Measurements from ENCODE around the gene FGF5.

Gene FGF5

DNA sequence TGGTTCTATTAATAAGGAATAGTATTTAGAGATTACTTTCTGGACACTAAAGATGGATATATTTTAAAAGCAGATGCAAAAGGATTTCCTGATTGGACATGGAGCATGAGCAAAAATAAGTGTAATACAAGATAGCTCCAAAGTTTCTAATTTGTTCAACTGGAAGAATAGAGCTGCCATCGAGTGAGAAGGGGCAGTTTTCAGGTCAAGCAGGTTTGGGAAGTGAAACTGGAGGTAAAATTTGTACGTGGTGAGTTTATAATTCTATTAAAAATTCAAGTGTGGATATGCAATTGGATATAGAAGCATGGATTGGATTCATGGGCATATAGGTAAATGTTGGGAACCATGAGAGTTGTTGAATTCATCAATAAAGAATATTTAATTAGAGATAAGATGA is 37.3 kb upstream of the FGF5 start:
- CTCF ChIA-PET = interaction anchor here (1.1 kb wide), 1 partner anchor 8 kb away, joined by 3 read pairs; no protein-coding TSS in a partner anchor
- Histone ChIP-seq H3K9me3 (ENCODE audit: control extremely low read depth in 1 of 5, control insufficient read depth in 4 of 5, insufficient read depth in 2 of 5, low read depth in 1 of 5, low read length in 4 of 5) (no peaks in the 10 kb centered on the region), H3K36me3 (ENCODE audit: control insufficient read depth in 4 of 4, insufficient read depth in 4 of 4, low read length in 3 of 4) (no peaks in the 10 kb centered on the region), H3K4me1 (ENCODE audit: control extremely low read depth in 1 of 4, control insufficient read depth in 4 of 4, insufficient read depth in 4 of 4, low read length in 3 of 4) (no peaks in the 10 kb centered on the region), H3K4me3 (ENCODE audit: control insufficient read depth in 1 of 7, extremely low read depth in 1 of 7, insufficient read depth in 4 of 7, low read depth in 2 of 7, low read length in 6 of 7) (no peak overlapping the region), H3K27me3 (replicated peaks in 2 of 5; ENCODE audit: control insufficient read depth in 4 of 5, insufficient read depth in 5 of 5, low read length in 4 of 5) (no peaks in the 10 kb centered on the region), H3K27ac (ENCODE audit: insufficient read depth in 1 of 2, low read depth in 1 of 2, low read length in 2 of 2, poor library complexity in 1 of 2, severe bottlenecking in 2 of 2) (no peak overlapping the region)
- WGBS (ENCODE audit: insufficient coverage) = 88% methylated on average over 1 of the region's 2 CpGs
- no peak for DNase-seq
- POLR2A ChIA-PET = no interaction called here

DNA sequence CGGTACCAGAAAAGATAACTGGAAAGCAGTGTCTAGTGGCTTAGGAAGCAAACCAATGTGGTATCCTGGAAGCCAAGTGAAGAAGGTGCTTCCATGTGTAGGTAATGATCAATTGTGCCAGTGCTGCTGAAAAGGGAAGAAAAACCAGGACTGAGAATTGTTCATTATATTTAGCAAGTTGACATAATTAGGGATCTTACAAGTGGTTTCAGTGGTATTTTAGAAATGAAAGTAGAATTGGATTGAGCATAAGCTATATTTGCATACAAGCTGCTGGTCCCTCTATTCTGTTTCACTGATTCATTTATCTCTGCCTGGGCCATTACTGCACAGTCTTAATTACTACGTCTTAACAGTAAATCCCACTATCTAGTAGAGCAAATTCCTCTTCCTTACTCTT is 36.9 kb upstream of the FGF5 start:
- ChIA-PET CTCF (interaction anchor here (1.1 kb wide), 1 partner anchor 9 kb away, joined by 3 read pairs; no protein-coding TSS in a partner anchor), POLR2A (no interaction called here)
- Histone ChIP-seq H3K27ac (ENCODE audit: insufficient read depth in 1 of 2, low read depth in 1 of 2, low read length in 2 of 2, poor library complexity in 1 of 2, severe bottlenecking in 2 of 2) (no peak overlapping the region), H3K36me3 (ENCODE audit: control insufficient read depth in 4 of 4, insufficient read depth in 4 of 4, low read length in 3 of 4) (no peaks in the 10 kb centered on the region), H3K4me3 (ENCODE audit: control insufficient read depth in 1 of 7, extremely low read depth in 1 of 7, insufficient read depth in 4 of 7, low read depth in 2 of 7, low read length in 6 of 7) (no peak overlapping the region), H3K27me3 (replicated peaks in 2 of 5; ENCODE audit: control insufficient read depth in 4 of 5, insufficient read depth in 5 of 5, low read length in 4 of 5) (no peaks in the 10 kb centered on the region), H3K9me3 (ENCODE audit: control extremely low read depth in 1 of 5, control insufficient read depth in 4 of 5, insufficient read depth in 2 of 5, low read depth in 1 of 5, low read length in 4 of 5) (no peaks in the 10 kb centered on the region), H3K4me1 (ENCODE audit: control extremely low read depth in 1 of 4, control insufficient read depth in 4 of 4, insufficient read depth in 4 of 4, low read length in 3 of 4) (no peaks in the 10 kb centered on the region)
- no peak for DNase-seq
- WGBS (ENCODE audit: insufficient coverage) = 100% methylated on average over 1 of the region's 2 CpGs

DNA sequence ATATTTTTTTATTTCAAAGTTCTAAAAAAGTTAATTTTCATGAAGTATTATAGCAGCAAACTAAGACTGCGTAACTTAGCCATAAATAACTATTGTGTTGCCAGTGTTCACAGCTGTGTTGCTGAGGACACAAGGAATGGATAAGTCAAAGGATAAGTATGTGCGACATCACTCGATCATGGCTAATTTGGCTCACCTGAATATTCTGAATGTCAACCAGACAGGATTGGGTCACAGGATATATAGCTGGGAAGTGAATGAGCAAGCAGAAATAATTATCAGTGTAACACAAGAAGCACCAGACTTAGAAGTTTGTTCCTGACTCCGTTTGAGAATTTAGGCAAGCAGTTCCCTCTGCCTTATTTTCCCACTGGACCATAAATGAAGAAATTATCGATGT is 35.3 kb upstream of the FGF5 start:
- no peak for DNase-seq
- POLR2A ChIA-PET = no interaction called here
- CTCF ChIA-PET = interaction anchor here (2.8 kb wide), 1 partner anchor 11 kb away, joined by 14 read pairs; no protein-coding TSS in a partner anchor

DNA sequence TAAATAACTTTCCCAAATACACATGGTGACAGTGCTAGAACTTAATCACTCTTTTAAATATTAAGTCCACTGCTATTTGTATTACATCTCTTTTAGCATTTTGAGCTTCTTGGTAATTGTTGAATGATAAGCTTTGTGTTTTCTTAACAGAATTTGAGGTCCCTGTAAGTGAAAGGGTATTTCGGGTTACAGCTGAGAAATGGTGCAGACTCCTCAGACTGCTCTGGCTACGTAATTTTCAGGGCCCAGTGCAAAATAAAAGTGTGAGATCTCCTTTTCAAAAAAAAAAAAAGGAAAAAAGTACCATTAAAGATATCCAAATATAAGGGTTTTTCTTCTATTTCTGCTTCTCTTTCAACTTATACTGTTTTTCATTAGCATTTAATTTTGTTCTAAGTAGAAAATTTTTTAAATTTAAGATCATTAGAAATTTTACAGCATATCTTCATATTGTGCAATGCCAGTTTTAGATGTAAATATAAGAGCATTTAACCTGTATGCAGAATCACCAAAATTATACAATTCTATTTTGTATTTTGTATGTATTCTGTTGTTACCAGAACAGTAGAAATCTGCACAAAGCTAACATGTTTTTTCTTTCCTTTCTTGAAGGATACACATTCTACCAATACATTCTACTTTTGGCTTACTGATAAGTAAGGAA is 33.6 kb upstream of the FGF5 start:
- no CpG with 5 or more reads among the region's 2 CpGs for WGBS (ENCODE audit: insufficient coverage)
- CTCF ChIA-PET = interaction anchor here (0.8 to 2.8 kb wide), 2 partner anchors 10 to 12 kb away, joined by 3 to 14 read pairs; no protein-coding TSS in a partner anchor
- POLR2A ChIA-PET = no interaction called here

More for the DNA sequence above, 35.3 kb upstream of the FGF5 start:
- no peaks in the 10 kb centered on the region for H3K9me3 ChIP-seq (ENCODE audit: control extremely low read depth in 1 of 5, control insufficient read depth in 4 of 5, insufficient read depth in 2 of 5, low read depth in 1 of 5, low read length in 4 of 5)
- no peaks in the 10 kb centered on the region for H3K4me1 ChIP-seq (ENCODE audit: control extremely low read depth in 1 of 4, control insufficient read depth in 4 of 4, insufficient read depth in 4 of 4, low read length in 3 of 4)
- H3K4me3 ChIP-seq (ENCODE audit: control insufficient read depth in 1 of 7, extremely low read depth in 1 of 7, insufficient read depth in 4 of 7, low read depth in 2 of 7, low read length in 6 of 7) = no peak overlapping the region
- whole genome bisulfite sequencing (ENCODE audit: insufficient coverage) = 57% methylated on average over 2 of the region's 5 CpGs
- no peak overlapping the region for H3K27ac ChIP-seq (ENCODE audit: insufficient read depth in 1 of 2, low read depth in 1 of 2, low read length in 2 of 2, poor library complexity in 1 of 2, severe bottlenecking in 2 of 2)
- no peaks in the 10 kb centered on the region for H3K36me3 ChIP-seq (ENCODE audit: control insufficient read depth in 4 of 4, insufficient read depth in 4 of 4, low read length in 3 of 4)
- H3K27me3 ChIP-seq (replicated peaks in 2 of 5; ENCODE audit: control insufficient read depth in 4 of 5, insufficient read depth in 5 of 5, low read length in 4 of 5) = no peaks in the 10 kb centered on the region

DNA sequence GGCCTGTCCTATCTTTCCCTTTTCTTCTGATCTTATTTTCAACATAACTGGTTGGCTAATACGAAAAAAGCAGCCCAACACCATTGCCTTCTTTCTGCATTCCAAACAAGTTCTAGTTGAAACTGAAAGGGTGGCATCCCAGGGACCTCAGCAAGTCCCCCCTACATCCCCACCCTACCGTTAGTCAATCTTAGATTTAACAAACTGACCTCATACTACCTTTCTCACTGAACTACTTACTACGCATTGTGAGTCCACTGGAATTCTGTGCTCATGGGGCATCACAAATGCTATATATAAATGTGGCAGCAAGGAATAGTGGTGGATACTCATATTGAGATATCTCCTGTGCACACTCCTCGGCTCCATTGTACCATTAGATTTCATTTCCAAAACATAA is 33.1 kb upstream of the FGF5 start:
- no peak overlapping the region for H3K27ac ChIP-seq (ENCODE audit: insufficient read depth in 1 of 2, low read depth in 1 of 2, low read length in 2 of 2, poor library complexity in 1 of 2, severe bottlenecking in 2 of 2)
- no peaks in the 10 kb centered on the region for H3K27me3 ChIP-seq (replicated peaks in 2 of 5; ENCODE audit: control insufficient read depth in 4 of 5, insufficient read depth in 5 of 5, low read length in 4 of 5)
- no peak for DNase-seq
- WGBS (ENCODE audit: insufficient coverage) = 100% methylated on average over 1 of the region's 4 CpGs
- CTCF ChIA-PET = no interaction called here
- no peaks in the 10 kb centered on the region for H3K9me3 ChIP-seq (ENCODE audit: control extremely low read depth in 1 of 5, control insufficient read depth in 4 of 5, insufficient read depth in 2 of 5, low read depth in 1 of 5, low read length in 4 of 5)
- POLR2A ChIA-PET = no interaction called here
- no peaks in the 10 kb centered on the region for H3K4me1 ChIP-seq (ENCODE audit: control extremely low read depth in 1 of 4, control insufficient read depth in 4 of 4, insufficient read depth in 4 of 4, low read length in 3 of 4)
- H3K36me3 ChIP-seq (ENCODE audit: control insufficient read depth in 4 of 4, insufficient read depth in 4 of 4, low read length in 3 of 4) = no peaks in the 10 kb centered on the region
- no peak overlapping the region for H3K4me3 ChIP-seq (ENCODE audit: control insufficient read depth in 1 of 7, extremely low read depth in 1 of 7, insufficient read depth in 4 of 7, low read depth in 2 of 7, low read length in 6 of 7)

More for the DNA sequence above, 33.6 kb upstream of the FGF5 start:
- no peak overlapping the region for H3K27ac ChIP-seq (ENCODE audit: insufficient read depth in 1 of 2, low read depth in 1 of 2, low read length in 2 of 2, poor library complexity in 1 of 2, severe bottlenecking in 2 of 2)
- no peak for DNase-seq
- no peak overlapping the region for H3K4me3 ChIP-seq (ENCODE audit: control insufficient read depth in 1 of 7, extremely low read depth in 1 of 7, insufficient read depth in 4 of 7, low read depth in 2 of 7, low read length in 6 of 7)
- no peaks in the 10 kb centered on the region for H3K27me3 ChIP-seq (replicated peaks in 2 of 5; ENCODE audit: control insufficient read depth in 4 of 5, insufficient read depth in 5 of 5, low read length in 4 of 5)
- H3K4me1 ChIP-seq (ENCODE audit: control extremely low read depth in 1 of 4, control insufficient read depth in 4 of 4, insufficient read depth in 4 of 4, low read length in 3 of 4) = no peaks in the 10 kb centered on the region
- H3K9me3 ChIP-seq (ENCODE audit: control extremely low read depth in 1 of 5, control insufficient read depth in 4 of 5, insufficient read depth in 2 of 5, low read depth in 1 of 5, low read length in 4 of 5) = no peaks in the 10 kb centered on the region
- no peaks in the 10 kb centered on the region for H3K36me3 ChIP-seq (ENCODE audit: control insufficient read depth in 4 of 4, insufficient read depth in 4 of 4, low read length in 3 of 4)

DNA sequence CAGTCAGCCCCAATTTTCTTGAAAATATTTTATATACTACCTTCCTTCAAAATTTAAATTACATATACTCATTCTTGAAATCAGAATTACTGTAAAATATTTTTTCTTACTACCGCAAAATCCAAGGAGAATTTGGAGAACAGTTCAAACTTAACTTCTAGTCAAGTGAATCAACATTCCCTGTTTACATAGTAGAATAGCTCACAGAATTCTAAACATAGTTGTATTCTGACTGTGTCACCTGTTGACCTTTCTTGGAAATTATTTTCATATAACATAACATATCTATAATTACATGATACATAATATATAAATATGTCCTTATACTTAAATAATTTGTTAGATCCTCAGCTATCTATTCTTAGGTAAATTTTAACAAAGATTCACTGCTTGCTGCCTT is 31.0 kb upstream of the FGF5 start:
- DNase-seq = no peak

DNA sequence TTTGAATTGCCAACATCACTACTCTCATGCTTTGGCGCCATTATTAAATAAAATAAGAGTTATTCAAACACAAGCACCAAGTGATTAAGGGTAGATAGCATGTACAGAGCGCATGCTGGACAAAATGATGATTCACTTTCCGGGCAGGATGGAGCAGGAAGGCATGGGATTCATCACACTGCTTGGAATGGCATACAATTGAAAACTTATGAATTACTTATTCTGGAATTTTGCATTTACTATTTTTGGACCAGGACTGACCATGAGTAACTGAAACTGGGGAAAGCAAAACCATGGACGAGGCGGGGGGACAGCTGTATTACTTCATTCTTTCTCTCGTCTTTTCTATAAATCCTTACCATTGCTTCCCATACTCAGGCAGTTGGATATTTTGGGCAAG is 28.5 kb upstream of the FGF5 start:
- no peak overlapping the region for H3K4me3 ChIP-seq (ENCODE audit: control insufficient read depth in 1 of 7, extremely low read depth in 1 of 7, insufficient read depth in 4 of 7, low read depth in 2 of 7, low read length in 6 of 7)
- ChIA-PET CTCF (no interaction called here), POLR2A (no interaction called here)
- 98% methylated on average over 6 of the region's 6 CpGs for WGBS (ENCODE audit: insufficient coverage)
- H3K9me3 ChIP-seq (ENCODE audit: control extremely low read depth in 1 of 5, control insufficient read depth in 4 of 5, insufficient read depth in 2 of 5, low read depth in 1 of 5, low read length in 4 of 5) = no peaks in the 10 kb centered on the region
- H3K27ac ChIP-seq (ENCODE audit: insufficient read depth in 1 of 2, low read depth in 1 of 2, low read length in 2 of 2, poor library complexity in 1 of 2, severe bottlenecking in 2 of 2) = no peak overlapping the region
- no peaks in the 10 kb centered on the region for H3K27me3 ChIP-seq (replicated peaks in 2 of 5; ENCODE audit: control insufficient read depth in 4 of 5, insufficient read depth in 5 of 5, low read length in 4 of 5)
- no peak for DNase-seq
- H3K4me1 ChIP-seq (ENCODE audit: control extremely low read depth in 1 of 4, control insufficient read depth in 4 of 4, insufficient read depth in 4 of 4, low read length in 3 of 4) = no peaks in the 10 kb centered on the region
- H3K36me3 ChIP-seq (ENCODE audit: control insufficient read depth in 4 of 4, insufficient read depth in 4 of 4, low read length in 3 of 4) = no peaks in the 10 kb centered on the region

More for the DNA sequence above, 31.0 kb upstream of the FGF5 start:
- H3K36me3 ChIP-seq (ENCODE audit: control insufficient read depth in 4 of 4, insufficient read depth in 4 of 4, low read length in 3 of 4) = no peaks in the 10 kb centered on the region
- H3K9me3 ChIP-seq (ENCODE audit: control extremely low read depth in 1 of 5, control insufficient read depth in 4 of 5, insufficient read depth in 2 of 5, low read depth in 1 of 5, low read length in 4 of 5) = no peaks in the 10 kb centered on the region
- WGBS (ENCODE audit: insufficient coverage) = 100% methylated on average over 1 of the region's 1 CpG
- no peaks in the 10 kb centered on the region for H3K27me3 ChIP-seq (replicated peaks in 2 of 5; ENCODE audit: control insufficient read depth in 4 of 5, insufficient read depth in 5 of 5, low read length in 4 of 5)
- ChIA-PET POLR2A (no interaction called here), CTCF (interaction anchor here (0.8 kb wide), 1 partner anchor 14 kb away, joined by 3 read pairs; no protein-coding TSS in a partner anchor)
- no peak overlapping the region for H3K4me3 ChIP-seq (ENCODE audit: control insufficient read depth in 1 of 7, extremely low read depth in 1 of 7, insufficient read depth in 4 of 7, low read depth in 2 of 7, low read length in 6 of 7)
- no peaks in the 10 kb centered on the region for H3K4me1 ChIP-seq (ENCODE audit: control extremely low read depth in 1 of 4, control insufficient read depth in 4 of 4, insufficient read depth in 4 of 4, low read length in 3 of 4)
- no peak overlapping the region for H3K27ac ChIP-seq (ENCODE audit: insufficient read depth in 1 of 2, low read depth in 1 of 2, low read length in 2 of 2, poor library complexity in 1 of 2, severe bottlenecking in 2 of 2)

All from common myeloid progenitor, CD34-positive (primary cell).